Neuron (in vitro differentiated cells): ENCODE measurements around the gene DES.

Experiments used
- H2AFZ ChIP-seq: one replicate; pipeline ENCODE4 v1.6.1; 2013; ENCODE audit warnings: low read depth, mild to moderate bottlenecking, inconsistent platforms, low read length, moderate library complexity
- H3K27me3 ChIP-seq: one replicate; pipeline ENCODE4 v1.6.1; 2013; ENCODE audit warnings: low read length; ENCODE audit not compliant: insufficient read depth
- H3K36me3 ChIP-seq: one replicate; pipeline ENCODE4 v1.6.1; 2013; ENCODE audit warnings: low read length; ENCODE audit not compliant: insufficient read depth
- H3K4me1 ChIP-seq: one replicate; pipeline ENCODE4 v1.6.1; 2013; ENCODE audit warnings: low read length; ENCODE audit not compliant: insufficient read depth
- H3K4me3 ChIP-seq: 2 replicates; pipeline ENCODE4 v1.5.1; 2013; ENCODE audit warnings: mild to moderate bottlenecking, low read length, moderate library complexity
- H3K9me3 ChIP-seq: one replicate; pipeline ENCODE4 v1.6.1; 2013; ENCODE audit warnings: low read length

The DES gene

DNA sequence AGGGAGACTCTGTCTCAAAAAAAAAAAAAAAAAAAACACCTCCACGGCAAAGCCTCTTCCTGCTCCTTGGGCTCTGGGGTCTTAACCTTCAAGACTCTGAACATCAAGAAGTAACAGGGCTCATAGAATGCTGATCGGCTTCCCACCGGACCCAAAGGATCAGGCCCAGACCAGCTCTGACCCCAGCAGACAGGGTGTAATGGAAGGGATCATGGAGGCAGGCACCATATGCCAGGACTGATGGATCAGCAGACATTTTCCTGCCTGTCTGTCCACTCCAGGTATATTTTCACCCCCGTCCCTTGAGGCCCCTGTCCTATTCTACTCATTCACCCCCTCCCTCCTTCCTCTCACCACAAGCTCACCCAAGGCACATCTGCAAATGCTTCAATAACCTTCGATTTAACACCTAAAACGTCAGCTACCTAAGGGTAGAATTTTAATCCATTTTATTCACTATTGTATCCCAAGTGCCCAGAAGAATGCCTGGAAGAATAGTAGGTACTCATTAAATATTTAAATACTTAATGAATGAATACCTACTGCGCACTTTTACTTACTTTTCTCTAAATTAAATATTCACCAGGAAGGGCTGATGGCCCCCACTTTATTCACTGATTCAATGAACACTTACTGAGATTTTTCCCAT is 11.9 kb downstream of the DES start:
- no peaks in the 10 kb centered on the region for H3K9me3 ChIP-seq
- no peaks in the 10 kb centered on the region for H3K4me1 ChIP-seq
- H3K27me3 ChIP-seq: peaks cover 29% of the 10 kb centered on the region
- H3K4me3 ChIP-seq: no peak overlapping the region
- no peaks in the 10 kb centered on the region for H3K36me3 ChIP-seq
- H2AFZ ChIP-seq: no peak overlapping the region

DNA sequence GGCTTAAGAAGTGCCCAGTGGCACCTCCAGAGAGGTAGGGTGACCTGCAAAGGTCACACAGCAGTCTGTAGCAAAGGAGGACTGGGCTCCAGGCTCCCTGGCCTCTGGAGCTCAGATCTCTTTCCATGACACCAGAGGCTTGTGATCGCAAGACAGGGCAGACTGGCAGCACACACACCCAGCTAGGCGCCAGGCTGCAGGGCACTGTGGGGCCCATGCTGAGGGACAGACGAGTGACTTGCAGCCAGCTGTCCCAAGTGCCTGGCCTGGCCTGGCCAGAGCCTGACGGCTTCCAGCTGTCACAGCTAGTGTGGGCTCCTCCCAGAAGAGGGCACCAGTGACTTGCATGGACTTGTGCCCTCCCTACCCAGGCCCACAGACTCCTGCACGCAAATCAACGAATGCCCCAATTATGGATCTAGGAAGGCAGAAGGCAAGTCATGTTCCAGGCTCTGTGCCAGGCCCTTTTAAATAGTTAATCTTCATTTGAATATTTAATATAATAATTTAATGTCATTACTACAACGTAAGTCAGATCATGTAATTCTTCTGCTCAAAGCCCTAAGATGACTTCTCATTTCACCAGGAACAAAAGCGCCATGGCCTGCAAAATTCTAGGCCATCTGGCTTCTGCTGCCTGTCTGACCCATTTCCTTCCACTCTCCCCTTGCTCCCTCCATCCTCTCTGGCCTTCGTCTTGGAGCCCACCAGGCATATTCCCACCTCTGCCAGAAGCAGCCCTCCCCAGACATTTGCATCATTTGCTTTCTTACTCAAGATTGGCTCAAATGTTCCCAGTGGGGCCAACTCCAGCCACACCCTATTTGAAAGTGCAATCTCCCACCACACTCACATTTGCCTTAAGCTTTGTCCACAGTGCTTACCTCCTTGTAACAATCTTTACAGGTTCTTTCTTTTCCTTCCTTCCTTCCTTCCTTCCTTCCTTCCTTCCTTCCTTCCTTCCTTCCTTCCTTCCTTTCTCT is 12.7 kb downstream of the DES start:
- Histone ChIP-seq H2AFZ (no peak overlapping the region), H3K27me3 (peaks cover 37% of the 10 kb centered on the region), H3K36me3 (no peaks in the 10 kb centered on the region), H3K4me1 (no peaks in the 10 kb centered on the region), H3K9me3 (no peaks in the 10 kb centered on the region), H3K4me3 (no peak overlapping the region)

DNA sequence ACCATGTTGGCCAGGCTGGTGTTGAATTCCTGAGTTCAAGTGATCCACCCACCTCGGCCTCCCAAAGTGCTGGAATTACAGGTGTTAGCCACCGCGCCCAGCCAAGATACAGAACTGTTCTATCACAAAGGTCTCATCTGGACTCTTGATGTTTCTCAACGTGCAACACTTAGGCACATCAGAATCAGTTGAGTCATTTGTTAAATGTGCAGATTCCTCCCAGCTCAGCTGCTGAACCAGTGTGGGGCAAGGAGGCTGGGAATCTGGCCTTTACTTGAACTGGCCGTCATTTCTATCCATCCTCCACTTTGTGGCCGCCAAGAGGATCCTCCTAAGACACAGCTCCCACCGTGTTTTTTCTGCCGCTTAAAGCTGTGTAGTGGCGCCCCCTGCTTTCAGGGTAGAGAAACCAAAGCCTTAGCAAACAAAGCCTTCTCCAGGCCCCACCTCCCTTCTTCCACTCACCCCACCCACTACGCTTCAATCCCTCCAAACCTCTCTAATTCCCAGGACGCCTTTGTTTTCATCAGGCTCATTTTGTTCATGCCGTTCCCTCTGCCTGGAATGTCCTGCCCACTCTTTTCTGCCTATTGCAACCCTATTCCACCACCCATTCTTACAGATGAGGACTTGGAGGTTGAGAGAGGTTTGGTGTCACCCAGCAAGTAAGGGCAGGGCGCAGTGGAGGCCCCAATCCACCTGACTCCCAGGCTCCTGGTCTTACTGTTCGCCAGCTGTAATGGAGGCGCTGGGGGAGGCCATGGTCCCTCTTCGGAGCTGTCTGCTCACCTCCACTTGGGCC is 15.7 kb downstream of the DES start:
- Histone ChIP-seq H3K9me3 (no peaks in the 10 kb centered on the region), H3K4me3 (no peak overlapping the region), H3K36me3 (no peaks in the 10 kb centered on the region), H3K4me1 (no peaks in the 10 kb centered on the region), H2AFZ (no peak overlapping the region), H3K27me3 (peaks cover 62% of the 10 kb centered on the region)

- H3K4me3 ChIP-seq: no peak overlapping the region
- H2AFZ ChIP-seq: no peak overlapping the region
- no peaks in the 10 kb centered on the region for H3K36me3 ChIP-seq
- H3K9me3 ChIP-seq: no peaks in the 10 kb centered on the region
- peaks cover 67% of the 10 kb centered on the region for H3K27me3 ChIP-seq
- H3K4me1 ChIP-seq: no peaks in the 10 kb centered on the region
Measured at GRCh38 chr2:219434468-219434717, 16.2 kb downstream of the DES start.

DNA sequence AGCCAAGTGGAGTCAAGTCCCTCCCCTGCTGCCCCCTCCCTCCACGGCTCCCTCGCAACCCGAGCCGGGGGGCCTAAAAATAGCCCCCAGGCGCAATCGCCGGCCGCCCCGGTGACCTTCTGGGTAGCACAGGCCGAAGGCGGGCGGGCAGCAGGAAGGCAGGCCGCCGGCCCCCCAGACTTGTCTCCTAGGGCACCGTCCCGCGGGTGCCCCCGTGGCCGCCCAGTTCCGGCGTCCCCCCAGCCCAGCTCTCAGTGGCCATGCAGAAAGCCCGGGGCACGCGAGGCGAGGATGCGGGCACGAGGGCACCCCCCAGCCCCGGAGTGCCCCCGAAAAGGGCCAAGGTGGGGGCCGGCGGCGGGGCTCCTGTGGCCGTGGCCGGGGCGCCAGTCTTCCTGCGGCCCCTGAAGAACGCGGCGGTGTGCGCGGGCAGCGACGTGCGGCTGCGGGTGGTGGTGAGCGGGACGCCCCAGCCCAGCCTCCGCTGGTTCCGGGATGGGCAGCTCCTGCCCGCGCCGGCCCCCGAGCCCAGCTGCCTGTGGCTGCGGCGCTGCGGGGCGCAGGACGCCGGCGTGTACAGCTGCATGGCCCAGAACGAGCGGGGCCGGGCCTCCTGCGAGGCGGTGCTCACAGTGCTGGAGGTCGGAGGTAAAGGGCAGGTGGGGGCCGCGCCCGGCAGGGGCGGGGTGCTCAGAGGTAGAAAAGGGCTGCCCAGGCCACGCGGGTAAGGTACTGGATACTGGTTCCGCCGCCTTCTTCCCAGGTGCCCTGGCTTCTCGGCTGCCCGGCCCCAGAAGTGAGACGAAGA is 16.7 kb downstream of the DES start, which contains the start of gene SPEG:
TSS of gene SPEG (plus strand) at position 126 of the 808 bp plus-strand sequence. CDS start at position 261, 135 bp downstream.
- H3K27me3 ChIP-seq: peaks cover 72% of the 10 kb centered on the region
- no peaks in the 10 kb centered on the region for H3K4me1 ChIP-seq
- no peaks in the 10 kb centered on the region for H3K9me3 ChIP-seq
- no peak within 1 kb of the TSS for H3K4me3 ChIP-seq
- H3K36me3 ChIP-seq: no peaks in the 10 kb centered on the region
- H2AFZ ChIP-seq: no peak within 1 kb of the TSS

- H3K27me3 ChIP-seq: peaks cover 76% of the 10 kb centered on the region
Measured at GRCh38 chr2:219435701-219436100, 17.5 kb downstream of the DES start.

GRCh38 chr2:219436491-219436890 is 18.3 kb downstream of the DES start:
- Histone ChIP-seq H3K4me3 (no peak overlapping the region), H3K4me1 (peaks cover 4% of the 10 kb centered on the region), H3K9me3 (no peaks in the 10 kb centered on the region), H2AFZ (no peak overlapping the region), H3K27me3 (peaks cover 84% of the 10 kb centered on the region), H3K36me3 (no peaks in the 10 kb centered on the region)

More at GRCh38 chr2:219435701-219436100, 17.5 kb downstream of the DES start:
- no peaks in the 10 kb centered on the region for H3K36me3 ChIP-seq
- no peak overlapping the region for H2AFZ ChIP-seq
- H3K9me3 ChIP-seq: no peaks in the 10 kb centered on the region
- H3K4me3 ChIP-seq: no peak overlapping the region
- no peaks in the 10 kb centered on the region for H3K4me1 ChIP-seq

DNA sequence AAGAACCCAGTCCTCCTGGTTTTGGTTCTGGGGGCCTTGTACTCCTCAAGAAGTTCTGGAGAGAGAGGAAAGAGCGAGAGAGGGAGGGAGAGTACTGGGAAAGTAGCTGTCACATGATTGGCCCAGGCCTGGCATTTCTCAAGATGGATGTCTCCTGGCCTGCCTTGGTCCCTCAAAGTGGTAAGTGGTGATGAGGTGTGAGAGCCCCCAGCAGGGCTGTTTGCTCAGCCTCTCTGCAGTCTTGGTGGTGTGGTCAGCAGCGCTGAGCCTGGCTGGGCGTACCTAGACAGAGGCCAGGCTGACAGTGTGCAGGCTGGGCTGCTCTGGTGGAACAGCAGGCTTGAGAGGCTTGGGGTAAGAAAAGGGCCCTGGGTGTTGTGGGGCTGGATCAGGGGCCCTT is 19.0 kb downstream of the DES start:
- Histone ChIP-seq H3K36me3 (no peaks in the 10 kb centered on the region), H3K4me3 (no peak overlapping the region), H3K9me3 (no peaks in the 10 kb centered on the region), H2AFZ (no peak overlapping the region), H3K4me1 (peaks cover 5% of the 10 kb centered on the region), H3K27me3 (peaks cover 82% of the 10 kb centered on the region)

DNA sequence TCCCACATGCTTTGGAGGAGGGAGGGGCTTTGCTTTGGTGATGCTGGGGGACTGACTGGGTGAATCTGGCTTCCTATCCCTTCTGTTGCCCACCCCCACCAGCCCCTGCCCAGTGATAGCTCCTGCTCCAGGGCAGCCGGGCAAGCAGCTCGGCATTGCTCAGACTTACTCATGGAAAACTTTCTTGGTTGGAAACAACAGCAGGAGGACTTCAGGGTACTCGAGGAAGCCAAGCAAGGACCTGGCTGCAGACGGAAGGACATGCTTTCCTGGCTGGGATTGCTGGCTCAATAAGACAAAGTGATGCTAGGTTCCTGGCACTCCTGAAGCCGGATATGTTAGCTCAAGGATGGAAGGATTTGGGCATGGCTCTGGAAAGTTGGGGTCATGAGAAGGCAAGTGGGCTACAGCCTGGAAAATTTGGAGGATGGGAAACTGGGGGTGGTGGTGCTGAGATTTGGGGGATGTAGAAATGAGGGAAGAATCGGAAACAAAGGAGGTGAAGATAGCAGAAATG is 19.6 kb downstream of the DES start:
- Histone ChIP-seq H3K4me3 (no peak overlapping the region), H3K27me3 (peaks cover 82% of the 10 kb centered on the region), H3K9me3 (no peaks in the 10 kb centered on the region)

GRCh38 chr2:219438453-219438852 is 20.3 kb downstream of the DES start:
- Histone ChIP-seq H3K4me1 (peaks cover 11% of the 10 kb centered on the region), H3K4me3 (no peak overlapping the region), H2AFZ (no peak overlapping the region), H3K27me3 (peaks cover 76% of the 10 kb centered on the region), H3K9me3 (no peaks in the 10 kb centered on the region), H3K36me3 (no peaks in the 10 kb centered on the region)

More for the DNA sequence above, 19.6 kb downstream of the DES start:
- H3K36me3 ChIP-seq: no peaks in the 10 kb centered on the region
- peaks cover 10% of the 10 kb centered on the region for H3K4me1 ChIP-seq
- H2AFZ ChIP-seq: no peak overlapping the region

DNA sequence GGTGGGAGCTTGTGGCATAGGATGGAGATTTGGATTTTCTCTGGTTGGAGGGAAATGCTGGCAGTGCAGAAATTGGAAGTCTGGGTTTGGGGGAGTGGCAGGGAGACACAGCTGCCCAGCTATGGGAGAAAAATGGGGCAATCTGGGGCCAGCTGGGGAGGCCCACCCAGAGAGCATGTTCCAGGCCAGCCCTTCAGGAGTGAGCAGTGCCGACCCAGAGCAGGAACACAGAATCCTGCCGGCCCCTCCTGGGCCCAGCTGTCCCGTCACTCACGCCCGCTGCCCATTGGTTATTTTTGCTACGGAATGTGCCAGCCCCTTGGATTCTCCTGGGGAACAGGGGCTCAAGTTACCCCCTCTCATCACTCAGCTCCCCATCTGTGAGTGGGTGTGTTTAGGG is 21.3 kb downstream of the DES start:
- Histone ChIP-seq H2AFZ (no peak overlapping the region), H3K9me3 (no peaks in the 10 kb centered on the region), H3K27me3 (peaks cover 66% of the 10 kb centered on the region), H3K4me3 (no peak overlapping the region), H3K36me3 (no peaks in the 10 kb centered on the region), H3K4me1 (peaks cover 11% of the 10 kb centered on the region)
